Right forelimb (tissue), 1 donor: Measurements from ENCODE around the gene APOBEC2.

Source experiments
- DNase-seq: peaks from one replicate; pipeline ENCODE4 v3.0.0-alpha.2; 2018

Gene APOBEC2

DNA sequence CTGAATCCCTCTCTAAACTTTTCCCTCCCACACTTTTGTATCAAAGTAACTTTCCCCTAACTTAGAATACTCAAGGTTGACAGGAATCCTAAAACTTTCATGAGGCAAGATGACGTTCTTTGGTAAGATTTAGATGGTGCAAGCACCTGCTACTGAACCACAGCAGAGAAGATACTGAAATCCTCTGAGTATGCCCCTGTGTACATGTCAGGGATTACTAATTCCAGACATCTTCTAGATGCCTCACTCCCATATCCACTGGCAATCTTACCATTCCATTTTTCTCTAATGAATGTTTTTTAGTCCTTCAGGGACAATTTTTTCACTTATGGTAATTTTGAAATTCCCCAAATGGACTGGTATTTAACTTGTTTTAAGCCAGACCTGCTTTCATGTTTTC lies 9.1 kb downstream of the APOBEC2 start:
- DNase-seq, result no peak

DNA sequence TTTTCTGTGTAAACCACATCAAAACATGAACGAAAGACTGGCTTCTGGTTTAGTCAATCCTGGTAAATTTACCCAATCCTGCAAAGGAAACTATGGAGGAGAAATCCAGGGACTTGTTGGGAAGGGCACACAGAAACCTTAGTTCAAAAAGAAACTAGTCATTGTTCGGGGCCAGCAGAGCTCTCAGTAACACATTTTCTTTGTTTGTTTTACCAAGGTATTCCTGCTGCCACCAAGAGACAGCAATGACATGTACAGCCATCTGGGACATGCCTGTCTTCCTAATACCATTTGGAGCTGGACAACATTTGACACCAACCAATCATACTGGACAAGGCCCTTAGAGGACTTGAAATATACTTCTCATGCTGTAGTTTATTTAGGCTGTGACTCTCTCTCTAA lies 10.9 kb downstream of the APOBEC2 start:
- DNase-seq, result no peak

DNA sequence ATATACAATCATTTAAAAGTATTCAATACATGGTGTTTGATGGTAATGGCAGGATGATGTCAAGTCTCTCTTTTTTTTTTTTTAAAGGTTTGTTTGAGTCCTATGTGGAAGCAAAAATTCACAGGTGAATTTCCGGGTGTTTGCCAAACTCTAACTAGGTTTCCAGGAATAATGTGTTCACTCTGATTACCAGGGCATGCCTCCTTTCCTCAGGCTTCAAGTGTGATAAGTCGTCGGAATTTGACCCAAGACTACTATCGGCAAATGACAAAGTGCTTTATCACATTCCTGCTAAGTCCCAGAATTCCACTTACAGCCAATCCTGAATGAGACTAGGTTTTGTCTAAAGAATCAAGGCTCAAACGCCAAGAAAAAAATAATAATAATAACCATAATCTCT lies 11.8 kb downstream of the APOBEC2 start:
- no peak for DNase-seq

DNA sequence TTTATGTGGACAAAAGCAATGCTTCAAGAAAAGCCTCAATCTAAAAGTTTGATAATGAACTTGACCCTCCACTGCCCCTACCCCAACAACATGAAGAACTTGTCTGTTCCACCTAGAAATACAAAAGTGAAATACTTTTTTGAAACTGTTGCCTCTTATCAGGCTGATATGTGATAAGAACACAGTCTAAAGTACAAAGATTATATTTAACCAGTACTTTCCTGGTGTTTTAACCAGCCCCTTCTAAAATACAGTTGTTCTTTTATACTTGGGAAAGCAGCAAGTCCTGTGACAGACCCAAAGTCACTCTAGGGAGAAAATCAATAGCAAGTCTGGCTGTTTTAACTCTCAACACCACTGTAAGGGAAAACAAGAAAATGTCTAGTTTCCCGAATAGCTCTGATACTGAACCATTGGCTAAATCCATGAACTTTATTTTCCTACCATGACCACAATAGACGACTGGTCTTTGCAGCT lies 12.6 kb downstream of the APOBEC2 start:
- no peak for DNase-seq

DNA sequence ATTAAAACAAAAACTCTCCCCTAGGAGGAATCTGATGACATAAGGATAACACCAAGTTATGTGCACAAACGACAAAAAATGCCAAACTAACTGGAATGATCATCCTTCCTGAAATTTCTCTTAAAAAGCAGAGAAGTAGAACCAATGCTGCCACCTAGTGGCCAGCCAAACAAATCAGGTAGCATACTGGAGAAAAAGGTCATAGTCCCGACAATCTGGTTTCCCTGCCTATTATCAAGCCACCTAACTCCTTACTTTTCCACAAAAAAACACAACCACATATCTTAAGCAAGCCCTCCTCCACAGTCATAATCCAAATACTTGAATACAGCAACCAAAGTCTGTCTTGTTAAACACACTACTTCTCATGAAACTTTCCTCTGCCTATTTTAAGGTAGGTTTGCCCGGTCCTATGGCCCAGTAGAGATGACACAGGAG lies 13.9 kb downstream of the APOBEC2 start:
- DNase-seq, result peak; percentile 79

DNA sequence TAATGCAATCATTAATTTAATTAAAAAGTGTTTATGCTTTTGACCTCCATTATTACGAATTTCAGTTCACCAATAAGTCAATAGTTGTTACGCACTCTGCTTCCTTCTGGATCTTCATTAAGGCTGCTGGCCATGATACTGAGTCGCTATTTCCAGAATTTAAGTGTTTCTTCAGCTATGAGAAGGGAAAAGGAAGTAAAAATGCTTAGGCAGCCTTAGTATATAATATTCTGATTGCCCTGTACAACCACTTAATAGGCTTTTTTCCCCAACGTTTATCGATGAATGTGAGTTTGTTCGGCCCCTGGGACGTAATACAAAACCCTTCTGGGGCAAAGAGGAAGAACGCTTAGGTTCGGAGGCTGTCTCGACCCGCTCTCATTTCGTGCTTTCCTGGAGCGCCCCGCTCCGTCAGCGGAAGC lies 18.5 kb downstream of the APOBEC2 start:
- DNase-seq, result no peak

DNA sequence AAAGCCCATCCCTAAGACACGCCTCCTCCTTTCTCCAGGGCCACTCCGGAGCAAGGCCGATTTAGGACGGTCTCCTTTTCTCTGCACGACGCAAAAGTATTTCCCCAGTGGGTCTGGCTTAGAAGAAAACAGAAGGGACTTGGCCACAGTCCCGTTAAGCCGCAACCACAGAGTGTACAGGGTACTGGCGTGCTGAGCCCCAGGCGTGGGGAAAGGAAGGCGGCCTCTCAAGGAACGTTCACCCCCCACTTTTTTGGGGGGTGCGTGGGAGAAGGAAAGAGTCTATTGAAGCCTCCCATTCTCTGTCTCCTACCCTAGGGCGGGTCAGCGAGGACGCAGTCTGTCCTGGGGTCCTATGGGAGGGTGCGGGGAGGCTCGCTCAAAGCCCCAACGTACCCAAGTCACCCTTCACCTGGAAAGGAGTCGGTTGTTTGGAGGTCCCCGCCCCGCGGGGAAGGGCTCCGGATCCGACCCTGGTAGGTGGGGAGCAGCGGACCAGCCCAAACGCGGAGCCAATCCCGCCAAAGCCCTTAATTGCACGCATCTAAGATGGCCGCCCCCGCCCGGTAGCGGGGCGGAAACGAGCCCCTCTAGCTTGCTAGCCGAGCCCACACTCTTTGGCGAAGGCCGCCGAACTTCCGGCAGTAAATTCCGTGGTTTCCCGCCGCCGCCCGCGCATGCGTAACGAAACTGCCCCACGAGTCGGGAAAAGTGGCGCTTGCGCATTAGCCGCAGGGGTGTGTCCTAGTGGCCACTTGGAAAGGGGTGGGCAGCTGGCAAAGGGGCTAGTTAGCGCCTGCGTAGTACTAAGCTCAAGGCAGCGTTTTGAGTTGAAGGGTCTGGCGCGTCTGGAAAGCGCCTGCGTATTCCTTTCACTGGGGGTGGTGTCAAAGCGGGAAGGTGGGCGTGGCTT lies 19.2 kb downstream of the APOBEC2 start, which contains the start of gene OARD1:
Gene OARD1 (minus strand): TSS at position 434 of the 913 bp plus-strand sequence. CDS start 722 bp downstream, outside the sequence.
- peak; percentile 100 for DNase-seq

DNA sequence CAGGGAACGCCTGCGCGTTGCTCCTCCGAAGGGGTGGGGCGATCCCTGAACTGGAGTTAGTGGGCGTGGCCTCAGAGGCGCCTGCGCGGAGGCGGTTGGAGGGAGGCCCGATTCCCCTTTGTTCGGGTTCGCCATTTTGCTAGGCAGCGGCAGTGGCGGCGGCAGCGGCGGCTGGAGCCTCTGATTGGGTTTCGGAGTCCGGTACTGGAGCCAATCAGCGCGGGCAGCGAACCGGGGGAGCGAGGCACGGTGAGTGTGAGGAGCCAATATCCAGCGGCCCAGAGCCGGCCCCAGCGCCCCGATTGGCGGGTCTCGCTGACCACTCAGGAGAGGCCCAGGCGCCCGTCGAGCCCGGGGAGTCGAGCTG lies 19.8 kb downstream of the APOBEC2 start, which contains the start of gene NFYA:
Gene NFYA (plus strand): TSS at position 139 of the 367 bp plus-strand sequence. CDS start 6,116 bp downstream, outside the sequence.
- no peak for DNase-seq

DNA sequence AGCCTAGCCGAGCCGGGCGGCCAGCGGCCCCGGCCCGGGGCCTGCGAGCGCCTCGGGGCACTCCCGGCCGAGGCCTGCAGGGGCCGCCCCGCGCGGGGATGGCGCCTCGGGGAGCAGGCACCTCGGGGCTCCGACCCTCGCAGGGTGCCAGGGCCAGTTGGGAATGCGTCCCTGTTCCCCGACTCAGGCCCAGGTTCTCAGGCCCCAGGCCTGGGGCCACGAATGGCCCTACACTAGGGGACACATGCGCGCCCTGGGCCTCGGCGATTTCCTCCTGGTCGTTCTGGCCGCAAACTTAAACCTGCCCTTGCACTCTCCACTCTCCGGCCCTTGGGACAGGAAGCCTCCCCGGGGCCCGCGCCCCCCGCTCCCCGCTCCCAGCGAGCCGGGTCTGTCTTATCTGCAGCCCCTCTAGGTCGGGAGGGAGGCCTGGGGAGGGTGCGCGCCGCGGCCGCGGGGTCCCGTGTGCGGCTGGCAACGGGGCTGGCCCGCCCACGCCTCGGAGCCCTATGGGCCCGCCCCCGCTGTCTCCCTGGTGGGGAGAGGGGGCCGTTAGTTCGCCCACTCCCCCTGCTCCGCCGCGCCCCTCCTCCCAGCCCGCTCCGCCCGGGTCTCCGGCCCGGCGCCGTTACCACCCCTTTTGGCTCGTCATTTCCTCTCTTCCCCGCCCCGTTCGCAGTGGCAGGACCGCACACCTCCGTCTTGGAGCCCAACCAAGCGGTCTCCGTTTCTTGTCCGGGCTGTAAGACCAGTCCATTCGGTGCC lies 20.4 kb downstream of the APOBEC2 start:
- DNase-seq, result peak; percentile 89

DNA sequence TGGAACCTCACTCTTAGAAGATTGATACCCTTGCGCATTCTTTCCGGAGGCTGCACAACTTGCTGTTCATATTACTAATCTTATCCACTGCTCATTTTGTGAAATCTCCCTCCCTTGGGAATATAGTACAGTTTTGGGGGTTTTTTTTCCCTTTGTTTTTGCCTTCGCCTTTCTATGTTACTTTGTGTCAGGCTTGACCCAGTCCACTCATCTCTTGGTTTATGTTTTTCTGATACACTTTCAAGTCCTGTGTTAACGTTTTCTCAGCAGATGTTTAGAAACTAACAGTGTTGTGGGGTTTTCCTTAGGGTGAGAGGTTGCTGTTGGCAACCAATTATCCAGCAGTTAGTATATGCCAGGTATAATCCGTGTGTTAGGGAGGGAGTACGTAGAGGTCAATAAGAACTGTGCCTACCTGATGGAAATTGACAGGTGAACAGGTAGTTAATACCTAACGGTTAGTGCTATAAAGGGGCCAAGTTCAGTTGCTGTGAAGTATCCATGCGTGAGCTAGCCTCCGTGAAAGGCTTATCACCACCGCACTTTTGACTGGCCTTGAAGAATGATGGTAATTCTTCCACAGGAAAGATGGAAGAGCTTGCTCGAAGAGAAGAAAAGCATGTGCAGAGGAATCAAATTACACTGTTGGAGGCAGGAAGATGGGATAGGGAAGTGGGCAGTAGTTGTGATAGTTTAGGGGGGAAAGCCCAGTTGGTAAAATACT lies 21.1 kb downstream of the APOBEC2 start:
- no peak for DNase-seq

DNA sequence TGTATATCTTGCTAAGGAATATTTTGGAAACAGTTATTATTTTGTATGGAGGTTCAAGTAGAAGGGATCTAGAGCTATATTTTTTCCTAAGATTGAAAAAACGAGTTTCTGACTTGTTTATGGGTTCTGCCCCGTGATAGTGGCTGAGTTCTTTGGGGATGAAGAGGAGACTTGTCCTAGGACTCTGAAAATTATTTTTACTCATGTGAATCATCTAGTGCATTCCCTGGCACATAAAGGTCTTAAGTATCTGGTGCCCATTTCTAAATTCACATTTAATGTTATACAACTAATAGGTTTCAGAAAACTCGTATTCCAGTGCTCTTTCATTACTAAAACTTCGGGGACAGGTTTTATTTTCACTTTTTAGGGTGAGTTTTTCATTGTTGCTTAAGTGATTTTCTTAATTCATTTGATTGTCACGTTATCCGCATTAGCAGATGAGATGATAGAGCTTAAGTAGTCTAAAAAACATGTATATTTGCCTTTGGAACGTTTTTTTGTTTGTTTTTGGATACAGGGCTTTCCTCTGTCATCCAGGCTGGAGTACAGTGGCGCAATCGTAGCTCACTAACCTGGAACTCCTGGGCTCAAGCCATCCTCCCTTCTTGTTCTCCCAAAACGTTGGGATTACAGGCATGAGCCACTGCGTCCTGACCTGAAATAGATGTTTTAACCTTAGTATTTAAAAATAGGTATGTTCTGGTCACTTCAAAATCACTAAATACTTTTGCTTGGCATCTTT lies 21.9 kb downstream of the APOBEC2 start:
- DNase-seq, result no peak

DNA sequence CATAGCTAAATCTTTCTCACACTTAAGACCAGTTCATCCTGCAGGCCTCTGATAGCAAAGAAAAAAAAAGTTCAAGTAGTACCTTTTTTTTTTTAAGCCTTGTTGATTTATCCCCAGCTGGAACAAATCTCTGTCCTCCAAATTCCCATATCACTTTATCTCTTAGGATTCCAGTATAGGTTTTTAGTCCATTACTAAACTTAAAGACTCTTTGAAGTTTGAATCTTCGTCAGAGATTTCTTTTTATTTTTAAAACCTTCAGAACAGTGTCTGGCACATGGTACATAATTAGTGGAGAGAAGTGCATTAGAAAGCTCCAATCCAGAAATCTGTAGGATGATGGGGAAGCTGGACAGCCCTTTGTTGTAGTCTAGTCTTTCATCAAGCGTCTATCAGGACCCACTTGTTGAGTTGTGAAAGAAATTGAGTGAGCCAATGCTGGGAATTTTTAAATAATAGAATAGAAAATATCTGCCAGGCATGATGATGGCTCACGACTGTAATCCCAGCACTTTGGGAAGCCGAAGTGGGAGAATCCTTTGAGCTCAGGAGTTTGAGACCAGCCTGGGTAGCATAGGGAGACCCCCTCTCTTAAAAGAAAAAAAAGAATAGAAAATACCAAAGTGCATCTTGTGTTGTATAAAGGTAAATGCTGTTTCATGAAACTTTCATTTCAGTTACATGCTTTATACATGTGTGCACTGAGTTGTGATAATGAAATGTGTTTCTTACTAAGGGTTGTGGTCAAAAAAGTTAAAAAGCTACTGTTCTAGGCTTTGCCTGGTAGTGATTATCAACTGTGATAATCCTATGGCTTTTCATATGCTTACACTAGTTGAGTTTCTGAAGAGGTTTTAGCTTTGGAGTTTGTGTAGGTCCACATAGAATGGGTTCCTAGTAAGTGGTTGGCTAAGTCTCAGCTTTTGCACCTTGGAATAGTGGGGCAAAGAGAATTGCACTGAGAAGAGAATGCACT lies 22.9 kb downstream of the APOBEC2 start:
- DNase-seq, result no peak

DNA sequence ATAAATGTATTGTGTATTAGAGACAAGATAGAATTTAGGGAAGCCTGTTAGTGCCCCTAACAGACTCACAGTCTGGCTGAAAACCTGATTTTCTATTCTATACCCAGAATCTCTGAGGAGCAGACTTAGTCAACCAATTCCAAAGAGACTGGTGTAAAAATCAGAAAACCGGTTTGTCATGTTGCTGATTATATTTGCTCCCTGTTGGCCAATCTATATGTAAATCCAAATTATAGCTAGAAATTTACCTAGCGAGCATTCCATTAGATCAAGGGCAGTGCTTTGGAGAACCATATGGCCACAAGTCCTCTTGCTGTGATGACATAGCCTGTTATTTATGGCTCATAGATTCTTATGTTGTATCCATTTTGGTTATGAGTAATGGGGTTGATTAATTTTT lies 24.5 kb downstream of the APOBEC2 start:
- no peak for DNase-seq

DNA sequence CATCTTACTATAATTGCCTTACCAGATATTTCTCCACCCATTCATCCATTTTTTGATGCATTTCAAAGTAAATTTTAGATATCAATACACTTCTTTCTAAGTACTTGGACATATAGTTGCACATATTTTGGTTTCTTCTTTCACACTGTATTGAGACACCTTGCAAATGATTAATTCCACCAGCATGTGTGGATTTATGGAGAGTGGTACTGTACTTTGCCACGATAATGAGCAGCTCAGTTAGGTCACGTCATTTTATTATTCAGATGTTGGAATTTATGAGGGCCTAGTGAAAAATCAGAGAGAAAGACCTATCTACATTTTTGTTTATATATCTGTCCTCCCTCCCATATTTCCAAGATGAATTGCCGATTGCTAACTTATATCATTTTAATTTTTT lies 25.1 kb downstream of the APOBEC2 start:
- no peak for DNase-seq

DNA sequence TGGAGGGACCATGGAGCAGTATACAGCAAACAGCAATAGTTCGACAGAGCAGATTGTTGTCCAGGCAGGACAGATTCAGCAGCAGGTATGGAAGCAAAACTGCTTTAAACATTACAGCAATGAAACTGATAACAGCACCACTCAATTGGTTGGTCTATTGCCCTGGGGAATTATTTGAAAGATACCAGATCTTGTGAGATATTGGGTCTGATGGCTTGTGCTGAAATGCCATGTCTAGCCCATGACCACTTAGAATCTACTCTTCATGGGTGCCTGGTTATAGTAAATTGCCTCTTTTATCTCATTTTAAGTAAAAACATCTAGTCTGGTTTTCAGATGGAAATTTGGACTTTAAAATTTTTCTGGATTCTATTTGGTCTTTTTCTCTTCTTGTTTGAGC lies 26.1 kb downstream of the APOBEC2 start:
- no peak for DNase-seq

DNA sequence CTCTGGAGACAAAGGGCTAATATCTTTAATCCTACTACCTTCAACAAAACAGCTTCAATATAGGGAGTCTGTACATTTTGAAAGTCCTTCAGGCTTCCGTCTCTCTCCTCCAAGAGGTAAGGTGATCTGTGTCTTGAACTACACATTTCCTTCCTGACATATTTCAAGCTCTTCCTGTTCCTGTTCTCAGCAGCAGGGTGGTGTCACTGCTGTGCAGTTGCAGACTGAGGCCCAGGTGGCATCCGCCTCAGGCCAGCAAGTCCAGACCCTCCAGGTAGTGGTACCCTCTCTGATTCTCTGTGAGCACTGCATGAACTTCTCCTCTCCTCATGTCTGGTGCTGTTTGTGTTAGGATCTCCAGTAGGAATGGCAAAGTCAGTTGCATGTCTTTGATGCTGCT lies 27.6 kb downstream of the APOBEC2 start:
- no peak for DNase-seq

DNA sequence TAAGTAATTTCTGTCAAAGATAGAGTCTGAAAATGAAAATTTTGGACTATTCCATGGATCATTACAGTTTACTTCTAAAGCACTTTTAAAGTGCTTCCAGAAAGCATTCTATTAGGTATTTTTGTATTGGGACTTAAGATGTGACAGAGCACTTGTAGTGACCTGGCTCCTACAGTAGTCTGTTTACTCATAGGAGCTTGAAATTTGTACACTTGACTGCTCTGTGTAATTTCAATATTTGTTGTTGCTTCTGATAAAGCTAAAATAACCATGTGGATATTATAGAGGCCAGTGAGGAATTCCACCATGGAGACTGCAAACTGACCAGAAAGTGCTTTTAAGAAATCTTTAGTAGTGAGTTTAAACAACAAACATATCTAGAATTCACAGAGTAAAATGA lies 30.1 kb downstream of the APOBEC2 start:
- DNase-seq, result no peak

DNA sequence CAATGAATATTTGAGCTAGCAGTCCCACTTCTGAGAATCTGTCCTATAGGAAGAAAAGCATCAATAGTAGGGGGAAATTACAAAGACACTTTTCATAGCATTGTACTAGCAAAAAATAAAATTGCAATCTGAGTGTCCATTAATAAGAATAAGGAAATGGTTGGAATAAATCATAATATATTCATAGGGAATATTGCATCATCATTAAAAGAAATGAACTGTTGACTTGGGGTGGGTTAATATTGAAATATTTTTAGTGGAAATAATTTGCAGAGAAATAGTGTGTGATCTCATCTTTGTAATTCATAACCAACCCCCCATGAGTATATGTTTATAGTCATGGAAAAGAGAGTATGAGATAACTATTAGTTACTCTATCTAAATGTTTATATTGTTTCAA lies 32.2 kb downstream of the APOBEC2 start:
- no peak for DNase-seq

DNA sequence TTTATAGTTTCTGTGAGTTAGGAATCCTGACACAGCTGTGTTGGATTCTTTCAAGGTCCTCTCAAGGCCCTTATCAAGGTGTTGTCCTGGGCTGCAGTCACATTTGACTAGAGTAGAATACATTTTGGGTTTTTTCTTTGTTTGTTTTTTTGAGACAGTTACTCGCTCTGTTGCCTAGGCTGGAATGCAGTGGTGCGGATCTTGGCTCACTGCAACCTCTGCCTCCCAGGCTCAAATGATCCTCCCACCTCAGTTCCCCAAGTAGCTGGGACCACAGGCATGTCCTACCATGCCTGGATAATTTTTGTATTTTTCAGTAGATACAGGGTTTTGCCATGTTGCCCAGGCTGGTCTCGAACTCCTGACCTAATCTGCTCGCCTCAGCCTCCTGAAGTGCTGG lies 35.4 kb downstream of the APOBEC2 start:
- DNase-seq, result no peak

DNA sequence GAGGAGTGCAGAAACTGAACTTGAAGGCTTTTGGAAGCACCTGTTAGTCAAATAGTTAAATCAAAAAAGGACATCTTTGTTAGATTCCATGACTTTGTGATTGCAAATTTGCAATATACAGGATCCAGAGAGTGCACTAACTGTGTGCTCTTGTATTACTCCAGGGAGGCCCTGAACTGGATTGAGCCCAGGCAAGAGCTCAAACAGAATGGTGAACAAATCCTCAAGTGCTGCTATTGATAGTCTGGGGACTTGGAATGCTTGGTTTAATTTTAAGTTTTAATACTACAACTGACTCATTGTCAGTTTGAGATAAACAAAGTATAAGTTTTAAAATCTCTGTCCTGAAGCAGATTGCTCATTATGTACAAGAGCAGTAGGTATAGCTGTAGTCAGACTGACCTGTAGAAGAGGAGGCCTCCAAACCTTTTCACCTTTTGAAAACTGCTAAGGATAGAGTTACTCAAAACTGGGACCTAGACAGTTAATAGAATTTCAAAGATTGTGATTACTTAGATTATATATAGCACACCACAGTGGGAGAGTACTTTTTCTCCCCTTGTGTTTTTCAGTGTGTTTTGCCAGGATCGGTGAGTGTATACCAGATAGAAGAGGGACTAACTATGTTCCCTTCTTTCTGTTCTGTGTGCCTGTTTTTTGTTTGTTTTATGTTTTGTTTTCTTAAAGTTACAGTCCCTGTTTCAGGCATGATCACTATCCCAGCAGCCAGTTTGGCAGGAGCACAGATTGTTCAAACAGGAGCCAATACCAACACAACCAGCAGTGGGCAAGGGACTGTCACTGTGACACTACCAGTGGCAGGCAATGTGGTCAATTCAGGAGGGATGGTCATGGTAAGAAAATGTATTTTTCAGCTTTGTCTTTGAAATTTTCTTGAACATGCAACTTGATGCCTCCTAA lies 38.1 kb downstream of the APOBEC2 start:
- DNase-seq, result no peak
